Stimulated activated CD4-positive, alpha-beta T cell treated with anti-CD3 and anti-CD28 coated beads, Interleukin-4, amount 100 ng/mL, for 48 hours (primary cell): ENCODE results near the gene KIF1A.
"Not testable (repeated sequence)": the region's sequence is repeated elsewhere in the genome, so short reads cannot be mapped to it uniquely, and the experiment has no call there.

ENCODE experiments used
- DNase-seq, 2 donors: peaks; one replicate each; pipeline ENCODE4 v3.0.0-alpha.2; 2020; ENCODE audit warnings: low read depth in 2 of 2

The KIF1A gene

GRCh38 chr2:240787521-240788472, 32.2 kb downstream of the KIF1A start:
- DNase-seq, result no peak

- DNase-seq, result no peak
These were observed 33.1 kb downstream of the KIF1A start for GRCh38 chr2:240786871-240787311.

GRCh38 chr2:240786355-240786841, 33.6 kb downstream of the KIF1A start:
- no peak for DNase-seq

GRCh38 chr2:240785424-240786335, 34.3 kb downstream of the KIF1A start:
- no peak for DNase-seq

GRCh38 chr2:240784629-240785423, 35.2 kb downstream of the KIF1A start:
- DNase-seq, result no peak

- DNase-seq, result no peak
These were observed 36.0 kb downstream of the KIF1A start for GRCh38 chr2:240783819-240784621.

GRCh38 chr2:240782886-240783818, 36.9 kb downstream of the KIF1A start:
- no peak for DNase-seq

GRCh38 chr2:240782221-240782885, 37.7 kb downstream of the KIF1A start:
- no peak for DNase-seq

- DNase-seq, result no peak
These were observed 38.4 kb downstream of the KIF1A start for GRCh38 chr2:240781471-240782220.

GRCh38 chr2:240780023-240780700, 39.9 kb downstream of the KIF1A start:
- DNase-seq, result no peak

- DNase-seq, result not testable (repeated sequence)
These were observed 40.7 kb downstream of the KIF1A start for GRCh38 chr2:240779250-240779832.

GRCh38 chr2:240778426-240778825, 41.6 kb downstream of the KIF1A start:
- DNase-seq, result no peak

GRCh38 chr2:240777456-240778212, 42.4 kb downstream of the KIF1A start:
- DNase-seq, result no peak

- DNase-seq, result no peak
These were observed 44.1 kb downstream of the KIF1A start for GRCh38 chr2:240775905-240776304.

GRCh38 chr2:240774856-240775255, 45.2 kb downstream of the KIF1A start:
- DNase-seq, result no peak

GRCh38 chr2:240769096-240769495, 50.9 kb downstream of the KIF1A start:
- no peak for DNase-seq
